Heart left ventricle (tissue), 16 donors: Measurements from ENCODE around the gene DCLK1. TPM values are rescaled to one million over a fixed set of nuclear protein-coding genes. Genes with fewer than 3 reads are reported as not detected.
A peak's percentile ranks its signal among the peaks of the same experiment; 100 is the strongest.

Experiments
- ATAC-seq, 4 donors: fragments of 200-7000 bp; cut with Tn5 transposase; one replicate each; pipeline ENCODE4 v1.9.1; 2020 to 2022; ENCODE audit warnings: moderate library complexity in 4 of 4, mild to moderate bottlenecking in 3 of 4, moderate number of reproducible peaks in 1 of 4
- DNase-seq, 5 donors: peaks; one replicate each; pipeline ENCODE4 v3.0.0-alpha.2; 2020
- H3K27ac ChIP-seq, 12 donors: fragments of 200-600 bp; sonication (generic) in 4 of 12; one replicate each; pipeline versions ENCODE4 v1.5.0 to v1.8.0; 2016 to 2022; ENCODE audit warnings: mild to moderate bottlenecking in 2 of 12
- H3K27me3 ChIP-seq, 9 donors: fragments of 200-600 bp; sonication (generic) in 2 of 9; one replicate each; pipeline versions ENCODE4 v1.5.1 to v1.8.0; 2016 to 2022; ENCODE audit warnings: mild to moderate bottlenecking in 3 of 9
- H3K36me3 ChIP-seq, 9 donors: fragments of 200-600 bp; sonication (generic) in 2 of 9; one replicate each; pipeline versions ENCODE4 v1.5.0 to v1.8.0; 2018 to 2022; ENCODE audit warnings: mild to moderate bottlenecking in 2 of 9
- H3K4me1 ChIP-seq, 12 donors: fragments of 200-600 bp; sonication (generic) in 4 of 12; one replicate each; pipeline versions ENCODE4 v1.5.0 to v1.8.0; 2016 to 2022; ENCODE audit warnings: mild to moderate bottlenecking in 3 of 12
- H3K4me3 ChIP-seq, 12 donors: fragments of 200-600 bp; sonication (generic) in 4 of 12; one replicate each; pipeline versions ENCODE4 v1.5.0 to v1.8.0; 2017 to 2022; ENCODE audit warnings: mild to moderate bottlenecking in 9 of 12, moderate library complexity in 4 of 12
- H3K9me3 ChIP-seq, 12 donors: fragments of 200-600 bp; sonication (generic) in 4 of 12; one replicate each; pipeline versions ENCODE4 v1.5.0 to v1.8.0; 2016 to 2022; ENCODE audit warnings: mild to moderate bottlenecking in 1 of 12
- CTCF ChIP-seq, 12 donors: fragments of 200-600 bp; sonication (generic) in 4 of 12; IDR thresholded peaks; one replicate each; pipeline versions ENCODE4 v1.5.0 to v1.8.0; 2018 to 2022; ENCODE audit warnings: antibody characterized with exemption in 12 of 12, mild to moderate bottlenecking in 5 of 12
- POLR2A ChIP-seq, 2 donors: fragments of 450-650 bp; IDR thresholded peaks; one replicate each; pipeline ENCODE4 v1.6.1; 2017; ENCODE audit warnings: antibody characterized with exemption in 2 of 2, mild to moderate bottlenecking in 2 of 2, moderate library complexity in 2 of 2
- WGBS, 4 donors: extraction: QIAGEN DNeasy Blood & Tissue Kit in 2 of 4; methylation state at CpG; one replicate each; pipeline versions ENCODE4 v1.1.5 to v1.1.7; 2013 to 2018; 5-methylcytosine and 5-hydroxymethylcytosine counted together
- intact Hi-C, 10 donors: fragments of 100-400 bp; cut with DNase I; formaldehyde crosslinking; loops; one replicate each; pipeline versions ENCODE4 v1.11.1 to v1.14.2; 2022
- polyA plus RNA-seq, 2 donors: library from polyadenylated mRNA; stranded (reverse); fragments of 200-250 nt; gene quantifications; one replicate each; pipeline ENCODE4 v1.2.3, GENCODE V29; 2013
- total RNA-seq, 9 donors: library from RNA; depleted of rRNA in 2 of 9; stranded (reverse); fragments of >200 nt in 2 of 9; fragmentation: NEBNext Ultra II Directional in 3 of 9; extraction: Animal tissue kit (Norgen Biotek cat#: 25700) in 3 of 9; gene quantifications; one replicate each; pipeline versions ENCODE4 v1.1.0 to v1.2.4, GENCODE V29; 2016 to 2023
- donor health status: ischemic (EF 13 %, LVEDD 7.1; RV severe dilation, severe dysfunction).
- donor health status: healthy with polysubstance abuse.
- donor health status: DM: no; HTN: yes; CAD: no.
- donor health status: DM: no; HTN: no; CAD: no.
- donor health status: ischemic (EF 25% LVEDD 6.9; RV normal size, moderate dysfunction).
- donor health status: ischemic (EF 25% LVEDD 5.7; RV mildly dilated, moderate dysfunction).
- donor health status: healthy.
- donor health status: DM: yes; HTN: yes; CAD: no.
- donor health status: ischemic (EF 35%, LVEDD 5.7; RV mildly dilated, moderate dysfunction).
- donor health status: nonischemic (EF 11% LVEDD 7.7; RV severe dilation, severe dysfunction).
- donor health status: DM: yes; HTN: yes; CAD: no.
- donor health status: PGD.
- donor health status: ischemic (EF 29% LVEDD 5.4; RV normal size, mild dysfunction).
- donor health status: nonischemic (EF 23%, LVEDD 6.1; RV moderate dilation, normal function).

Gene DCLK1
- total and polyA plus RNA-seq, 11 donors, result 3.4 to 15.9 (median 11.2) TPM

GRCh38 chr13:35856721-35857364, 274.3 kb downstream of the DCLK1 start:
- no peaks in the 10 kb centered on the region for H3K36me3 ChIP-seq
- no peak for DNase-seq
- no peak overlapping the region for H3K4me3 ChIP-seq
- intact Hi-C loops, result no loop called here
- TF ChIP-seq POLR2A (IDR thresholded peaks at IDR 0.05), result no peak
- TF ChIP-seq CTCF (IDR thresholded peaks at IDR 0.05), result no peak
- WGBS, 4 donors, result 35 to 54% (median 40%) methylated on average over 1 of the region's 1 CpG
- H3K4me1 ChIP-seq, result peaks cover 0 to 25% (median 5%) of the 10 kb centered on the region in 12 donors
- H3K9me3 ChIP-seq, result no peaks in the 10 kb centered on the region
- H3K27me3 ChIP-seq, result no peaks in the 10 kb centered on the region
- peak in 1 of 4 donors; percentile 68 for ATAC-seq
- peak overlapping the region in 1 of 12 donors; percentile 77 for H3K27ac ChIP-seq

DNA sequence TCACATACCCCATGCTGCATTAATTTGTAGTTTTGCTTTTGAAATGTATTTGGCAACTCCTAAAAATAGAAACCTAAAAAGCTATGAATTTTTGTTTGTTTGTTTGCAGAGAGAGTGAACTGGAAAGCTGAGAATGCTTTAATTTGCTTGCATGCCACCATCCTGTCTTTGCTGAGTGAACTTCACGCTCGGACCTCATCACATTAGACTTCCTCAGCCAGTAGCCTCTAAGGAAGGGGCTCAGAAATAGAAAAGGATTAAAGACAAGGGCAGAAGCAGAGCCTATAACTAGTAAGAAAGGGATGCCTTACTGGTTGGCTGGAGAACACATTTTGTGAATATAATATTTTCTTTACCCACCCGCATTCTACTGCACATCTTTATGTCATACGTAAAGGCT, 275.1 kb downstream of the DCLK1 start:
- no peak for TF ChIP-seq POLR2A (IDR thresholded peaks at IDR 0.05)
- TF ChIP-seq CTCF (IDR thresholded peaks at IDR 0.05), result no peak
- Histone ChIP-seq H3K27ac (peak overlapping the region in 1 of 12 donors; percentile 77), H3K4me3 (no peak overlapping the region), H3K4me1 (peaks cover 0 to 25% (median 5%) of the 10 kb centered on the region in 12 donors), H3K36me3 (no peaks in the 10 kb centered on the region), H3K9me3 (no peaks in the 10 kb centered on the region), H3K27me3 (no peaks in the 10 kb centered on the region)
- intact Hi-C loops, result no loop called here
- WGBS, 4 donors, result 76 to 89% (median 79%) methylated on average over 4 of the region's 4 CpGs
- ATAC-seq (no peak), DNase-seq (no peak)

GRCh38 chr13:35855531-35856019, 275.6 kb downstream of the DCLK1 start:
- DNase-seq (no peak), ATAC-seq (peak in 1 of 4 donors; percentile 67)
- no peak for TF ChIP-seq CTCF (IDR thresholded peaks at IDR 0.05)
- TF ChIP-seq POLR2A (IDR thresholded peaks at IDR 0.05), result no peak
- Histone ChIP-seq H3K4me3 (no peak overlapping the region), H3K27ac (peak overlapping the region in 1 of 12 donors; percentile 8), H3K9me3 (no peaks in the 10 kb centered on the region), H3K4me1 (peaks cover 0 to 25% (median 5%) of the 10 kb centered on the region in 12 donors), H3K27me3 (no peaks in the 10 kb centered on the region), H3K36me3 (no peaks in the 10 kb centered on the region)
- WGBS, 4 donors, result 38 to 49% (median 45%) methylated on average over 12 of the region's 12 CpGs
- intact Hi-C loops, result no loop called here

GRCh38 chr13:35854286-35854685, 276.9 kb downstream of the DCLK1 start:
- peaks cover 0 to 23% (median 5%) of the 10 kb centered on the region in 12 donors for H3K4me1 ChIP-seq
- H3K36me3 ChIP-seq, result no peaks in the 10 kb centered on the region
- ATAC-seq (no peak), DNase-seq (no peak)
- no peak for TF ChIP-seq CTCF (IDR thresholded peaks at IDR 0.05)
- TF ChIP-seq POLR2A (IDR thresholded peaks at IDR 0.05), result no peak
- H3K4me3 ChIP-seq, result no peak overlapping the region
- H3K27ac ChIP-seq, result no peak overlapping the region
- no peaks in the 10 kb centered on the region for H3K27me3 ChIP-seq
- H3K9me3 ChIP-seq, result no peaks in the 10 kb centered on the region
- 78 to 90% (median 83%) methylated on average over 8 of the region's 8 CpGs for WGBS, 4 donors
- intact Hi-C loops, result no loop called here
